ENCODE data around the gene DESI1. TPM values are rescaled to one million over a fixed set of nuclear protein-coding genes. Genes with fewer than 3 reads are reported as not detected.
"Not testable (repeated sequence)": the region's sequence is repeated elsewhere in the genome, so short reads cannot be mapped to it uniquely, and the experiment has no call there.

The DESI1 gene
- total RNA-seq, 1 experiment from 2014 or later = 64.5 TPM

- H3K4me3 Mint-ChIP-seq (ENCODE audit: low read depth, unreplicated experiment) = no peak overlapping the region
- no peaks in the 10 kb centered on the region for H3K9me3 Mint-ChIP-seq (ENCODE audit: low read depth, unreplicated experiment)
- intact Hi-C loops (cut with micrococcal nuclease; ENCODE audit: unreplicated experiment) = no loop called here
- CTCF ChIA-PET = interaction anchor here (0.6 kb wide), 1 partner anchor 20 kb away, joined by 3 read pairs; no protein-coding TSS in a partner anchor
- no peaks in the 10 kb centered on the region for H3K27me3 Mint-ChIP-seq (ENCODE audit: unreplicated experiment)
- H3K27ac Mint-ChIP-seq (ENCODE audit: unreplicated experiment) = peak overlapping the region; percentile 37
- H3K36me3 Mint-ChIP-seq (ENCODE audit: insufficient read depth, unreplicated experiment) = peaks cover 76% of the 10 kb centered on the region
- DNase-seq = no peak
- H3K4me1 Mint-ChIP-seq (ENCODE audit: low read depth, unreplicated experiment) = peaks cover 13% of the 10 kb centered on the region
- no TSS peak for BruUV-seq (replicated peaks)
- no peak for TF ChIP-seq CTCF (IDR thresholded peaks at IDR 0.05; ENCODE audit: unreplicated experiment)
These were observed 43.6 kb upstream of the DESI1 start for GRCh38 chr22:41664490-41664889.

- Mint-ChIP-seq H3K36me3 (ENCODE audit: insufficient read depth, unreplicated experiment) (peaks cover 76% of the 10 kb centered on the region), H3K4me1 (ENCODE audit: low read depth, unreplicated experiment) (peaks cover 13% of the 10 kb centered on the region)
- BruUV-seq (replicated peaks); H3K27ac Mint-ChIP-seq (ENCODE audit: unreplicated experiment); H3K9me3 Mint-ChIP-seq (ENCODE audit: low read depth, unreplicated experiment); DNase-seq; intact Hi-C loops (cut with micrococcal nuclease; ENCODE audit: unreplicated experiment); H3K27me3 Mint-ChIP-seq (ENCODE audit: unreplicated experiment); H3K4me3 Mint-ChIP-seq (ENCODE audit: low read depth, unreplicated experiment): not testable (repeated sequence)
- CTCF ChIA-PET = interaction anchor here (0.6 to 0.8 kb wide), 2 partner anchors 8 to 13 kb away, joined by 3 to 4 read pairs; no protein-coding TSS in a partner anchor
These were observed 42.8 kb upstream of the DESI1 start for GRCh38 chr22:41663594-41663993.

GRCh38 chr22:41661713-41662112, 40.9 kb upstream of the DESI1 start:
- BruUV-seq (replicated peaks) = no TSS peak
- H3K9me3 Mint-ChIP-seq (ENCODE audit: low read depth, unreplicated experiment) = no peaks in the 10 kb centered on the region
- H3K27ac Mint-ChIP-seq (ENCODE audit: unreplicated experiment) = peak overlapping the region; percentile 12
- CTCF ChIA-PET = no interaction called here
- H3K4me3 Mint-ChIP-seq (ENCODE audit: low read depth, unreplicated experiment) = no peak overlapping the region
- H3K4me1 Mint-ChIP-seq (ENCODE audit: low read depth, unreplicated experiment) = peaks cover 2% of the 10 kb centered on the region
- no peaks in the 10 kb centered on the region for H3K27me3 Mint-ChIP-seq (ENCODE audit: unreplicated experiment)
- no peak for TF ChIP-seq CTCF (IDR thresholded peaks at IDR 0.05; ENCODE audit: unreplicated experiment)
- H3K36me3 Mint-ChIP-seq (ENCODE audit: insufficient read depth, unreplicated experiment) = peaks cover 82% of the 10 kb centered on the region
- no peak for DNase-seq
- intact Hi-C loops (cut with micrococcal nuclease; ENCODE audit: unreplicated experiment) = no loop called here

GRCh38 chr22:41661088-41661487, 40.2 kb upstream of the DESI1 start:
- no TSS peak for BruUV-seq (replicated peaks)
- Mint-ChIP-seq H3K36me3 (ENCODE audit: insufficient read depth, unreplicated experiment) (peaks cover 82% of the 10 kb centered on the region), H3K4me3 (ENCODE audit: low read depth, unreplicated experiment) (no peak overlapping the region), H3K4me1 (ENCODE audit: low read depth, unreplicated experiment) (no peaks in the 10 kb centered on the region), H3K27ac (ENCODE audit: unreplicated experiment) (no peak overlapping the region), H3K9me3 (ENCODE audit: low read depth, unreplicated experiment) (no peaks in the 10 kb centered on the region), H3K27me3 (ENCODE audit: unreplicated experiment) (no peaks in the 10 kb centered on the region)
- no peak for DNase-seq
- TF ChIP-seq CTCF (IDR thresholded peaks at IDR 0.05; ENCODE audit: unreplicated experiment) = no peak
- intact Hi-C loops (cut with micrococcal nuclease; ENCODE audit: unreplicated experiment) = no loop called here
- CTCF ChIA-PET = no interaction called here

GRCh38 chr22:41660416-41660815, 39.6 kb upstream of the DESI1 start:
- H3K36me3 Mint-ChIP-seq (ENCODE audit: insufficient read depth, unreplicated experiment) = peaks cover 87% of the 10 kb centered on the region
- no peak for DNase-seq
- intact Hi-C loops (cut with micrococcal nuclease; ENCODE audit: unreplicated experiment) = no loop called here
- no TSS peak for BruUV-seq (replicated peaks)
- H3K27me3 Mint-ChIP-seq (ENCODE audit: unreplicated experiment) = no peaks in the 10 kb centered on the region
- TF ChIP-seq CTCF (IDR thresholded peaks at IDR 0.05; ENCODE audit: unreplicated experiment) = no peak
- no peak overlapping the region for H3K4me3 Mint-ChIP-seq (ENCODE audit: low read depth, unreplicated experiment)
- H3K9me3 Mint-ChIP-seq (ENCODE audit: low read depth, unreplicated experiment) = no peaks in the 10 kb centered on the region
- H3K27ac Mint-ChIP-seq (ENCODE audit: unreplicated experiment) = peak overlapping the region; percentile 24
- H3K4me1 Mint-ChIP-seq (ENCODE audit: low read depth, unreplicated experiment) = no peaks in the 10 kb centered on the region
- CTCF ChIA-PET = no interaction called here

Measured in Calu3 (cell line).